ENCODE results near the gene RPH3AL. TPM values are rescaled to one million over a fixed set of nuclear protein-coding genes. Genes with fewer than 3 reads are reported as not detected.

Gene RPH3AL
- polyA plus RNA-seq, 1 donor from 2014 or later = 0.87 TPM

- TF ChIP-seq CTCF (IDR thresholded peaks at IDR 0.05; ENCODE audit: poor library complexity, severe bottlenecking) = no peak
- no peak for TF ChIP-seq MXI1 (conservative IDR thresholded peaks at IDR 0.05; ENCODE audit: poor library complexity, severe bottlenecking)
- no peak for TF ChIP-seq POLR2AphosphoS5 (IDR thresholded peaks at IDR 0.05)
- TF ChIP-seq RAD21 (conservative IDR thresholded peaks at IDR 0.05) = no peak
- no peak overlapping the region for H3K4me2 ChIP-seq (ENCODE audit: low read length)
Measured at GRCh38 chr17:279776-280175, 72.8 kb downstream of the RPH3AL start.

GRCh38 chr17:279331-279730, 73.3 kb downstream of the RPH3AL start:
- no peaks in the 10 kb centered on the region for H3K9me3 ChIP-seq (ENCODE audit: low read length)
- H3K9me2 ChIP-seq (ENCODE audit: insufficient read depth, low read length) = no peaks in the 10 kb centered on the region
- H4K20me1 ChIP-seq (ENCODE audit: insufficient read depth) = no peaks in the 10 kb centered on the region
- no peaks in the 10 kb centered on the region for H3K36me3 ChIP-seq (ENCODE audit: insufficient read depth, low read length)
- H2AFZ ChIP-seq (ENCODE audit: low read depth, low read length) = no peak overlapping the region
- H3K27ac ChIP-seq (ENCODE audit: low read length) = no peak overlapping the region
- no peaks in the 10 kb centered on the region for H3K79me2 ChIP-seq (replicated peaks; ENCODE audit: insufficient read depth, low read length)
- H3K4me2 ChIP-seq (ENCODE audit: low read length) = no peak overlapping the region
- no peaks in the 10 kb centered on the region for H3F3A ChIP-seq (ENCODE audit: insufficient read depth, low read length, poor library complexity, severe bottlenecking)
- no peaks in the 10 kb centered on the region for H3K27me3 ChIP-seq (ENCODE audit: insufficient read depth, low read depth, low read length)
- no peak overlapping the region for H3K9ac ChIP-seq (ENCODE audit: low read length)
- no peak for TF ChIP-seq EP300 (conservative IDR thresholded peaks at IDR 0.05; ENCODE audit: poor library complexity, severe bottlenecking)
- TF ChIP-seq EZH2 (IDR thresholded peaks at IDR 0.05; ENCODE audit: borderline replicate concordance, insufficient read depth, low read length, poor library complexity, severe bottlenecking) = no peak
- no peak for TF ChIP-seq REST (IDR thresholded peaks at IDR 0.05; ENCODE audit: borderline replicate concordance)
- TF ChIP-seq MXI1 (conservative IDR thresholded peaks at IDR 0.05; ENCODE audit: poor library complexity, severe bottlenecking) = no peak
- H3K4me3 ChIP-seq (ENCODE audit: low read length) = no peak overlapping the region

More at GRCh38 chr17:279776-280175, 72.8 kb downstream of the RPH3AL start:
- H4K20me1 ChIP-seq (ENCODE audit: insufficient read depth) = no peaks in the 10 kb centered on the region
- no peak overlapping the region for H3K27ac ChIP-seq (ENCODE audit: low read length)
- H3K79me2 ChIP-seq (replicated peaks; ENCODE audit: insufficient read depth, low read length) = no peaks in the 10 kb centered on the region
- H2AFZ ChIP-seq (ENCODE audit: low read depth, low read length) = no peak overlapping the region
- no peaks in the 10 kb centered on the region for H3K36me3 ChIP-seq (ENCODE audit: insufficient read depth, low read length)
- no peak overlapping the region for H3K4me3 ChIP-seq (ENCODE audit: low read length)
- no peak overlapping the region for H3K9ac ChIP-seq (ENCODE audit: low read length)
- no peaks in the 10 kb centered on the region for H3K9me2 ChIP-seq (ENCODE audit: insufficient read depth, low read length)
- H3K9me3 ChIP-seq (ENCODE audit: low read length) = no peaks in the 10 kb centered on the region
- no peaks in the 10 kb centered on the region for H3F3A ChIP-seq (ENCODE audit: insufficient read depth, low read length, poor library complexity, severe bottlenecking)
- no peaks in the 10 kb centered on the region for H3K27me3 ChIP-seq (ENCODE audit: insufficient read depth, low read depth, low read length)

GRCh38 chr17:278676-279059, 73.9 kb downstream of the RPH3AL start:
- Histone ChIP-seq H3K4me2 (ENCODE audit: low read length) (no peak overlapping the region), H3K27ac (ENCODE audit: low read length) (no peak overlapping the region), H2AFZ (ENCODE audit: low read depth, low read length) (no peak overlapping the region), H3F3A (ENCODE audit: insufficient read depth, low read length, poor library complexity, severe bottlenecking) (no peaks in the 10 kb centered on the region), H3K9ac (ENCODE audit: low read length) (no peak overlapping the region), H3K9me2 (ENCODE audit: insufficient read depth, low read length) (no peaks in the 10 kb centered on the region), H3K4me3 (ENCODE audit: low read length) (no peak overlapping the region), H3K9me3 (ENCODE audit: low read length) (no peaks in the 10 kb centered on the region), H3K79me2 (replicated peaks; ENCODE audit: insufficient read depth, low read length) (no peaks in the 10 kb centered on the region), H4K20me1 (ENCODE audit: insufficient read depth) (no peaks in the 10 kb centered on the region), H3K36me3 (ENCODE audit: insufficient read depth, low read length) (no peaks in the 10 kb centered on the region), H3K27me3 (ENCODE audit: insufficient read depth, low read depth, low read length) (no peaks in the 10 kb centered on the region)
- TF ChIP-seq RAD21 (conservative IDR thresholded peaks at IDR 0.05) (no peak), SMC3 (conservative IDR thresholded peaks at IDR 0.05; ENCODE audit: poor library complexity) (no peak), CTCF (IDR thresholded peaks at IDR 0.05; ENCODE audit: poor library complexity, severe bottlenecking) (no peak), REST (IDR thresholded peaks at IDR 0.05; ENCODE audit: borderline replicate concordance) (no peak), MXI1 (conservative IDR thresholded peaks at IDR 0.05; ENCODE audit: poor library complexity, severe bottlenecking) (no peak), TAF1 (IDR thresholded peaks at IDR 0.05; ENCODE audit: low read depth) (no peak), POLR2AphosphoS5 (IDR thresholded peaks at IDR 0.05) (no peak), EZH2 (IDR thresholded peaks at IDR 0.05; ENCODE audit: borderline replicate concordance, insufficient read depth, low read length, poor library complexity, severe bottlenecking) (no peak), EP300 (conservative IDR thresholded peaks at IDR 0.05; ENCODE audit: poor library complexity, severe bottlenecking) (no peak)

All from neural cell (in vitro differentiated cells).